CD4-positive, alpha-beta T cell (primary cell): Measurements from ENCODE around the gene DUOX2. TPM values are rescaled to one million over a fixed set of nuclear protein-coding genes. Genes with fewer than 3 reads are reported as not detected.

Source experiments
- ATAC-seq: fragments of 200-7000 bp; cut with Tn5 transposase; one replicate; pipeline ENCODE4 v1.10.0; 2022; ENCODE audit warnings: mild to moderate bottlenecking; ENCODE audit not compliant: poor library complexity
- CTCF ChIA-PET: fragments of 350-600 bp; sonication (Branson Sonifier 250); formaldehyde crosslinking; loops from one replicate; lab custom pipeline; 2021; ENCODE audit warnings: antibody characterized with exemption, inconsistent platforms; lab: Charles Lee
- POLR2A ChIA-PET: fragments of 350-600 bp; sonication (Branson Sonifier 250); formaldehyde crosslinking; loops from one replicate; lab custom pipeline; 2021; ENCODE audit warnings: antibody characterized with exemption, inconsistent platforms; lab: Charles Lee
- DNase-seq, 14 experiments: peaks; one replicate each; pipeline ENCODE4 v3.0.0-alpha.2; 2013 to 2020; ENCODE audit warnings: mixed read lengths in 2 of 14
- H3K27ac ChIP-seq, 2 donors: one replicate each; pipeline versions ENCODE4 v1.5.1 to v1.7.0; 2013; ENCODE audit warnings: low read length in 2 of 2, low read depth in 1 of 2, mild to moderate bottlenecking in 1 of 2
- H3K27me3 ChIP-seq, 2 experiments: 1 replicate in 1 of 2; 2 replicates in 1 of 2; pipeline versions ENCODE4 v1.6.1 to v1.7.0; 2013; ENCODE audit warnings: low read length in 2 of 2, control low read depth in 1 of 2, mild to moderate bottlenecking in 1 of 2, moderate library complexity in 1 of 2; ENCODE audit not compliant: insufficient read depth in 2 of 2, control insufficient read depth in 1 of 2
- H3K36me3 ChIP-seq: one replicate; pipeline ENCODE4 v1.6.1; 2013; ENCODE audit warnings: low read length, control low read depth; ENCODE audit not compliant: insufficient read depth
- H3K4me1 ChIP-seq: one replicate; pipeline ENCODE4 v1.6.1; 2013; ENCODE audit warnings: low read length, control low read depth; ENCODE audit not compliant: insufficient read depth
- H3K4me3 ChIP-seq: one replicate; pipeline ENCODE4 v1.5.1; 2013; ENCODE audit warnings: mild to moderate bottlenecking, low read length, moderate library complexity
- H3K9me3 ChIP-seq, 2 experiments: 1 replicate in 1 of 2; 2 replicates in 1 of 2; pipeline versions ENCODE4 v1.6.1 to v1.7.0; 2013; ENCODE audit warnings: low read length in 2 of 2, mild to moderate bottlenecking in 2 of 2, control low read depth in 1 of 2, moderate library complexity in 1 of 2; ENCODE audit not compliant: control insufficient read depth in 1 of 2, insufficient read depth in 1 of 2
- H3K27ac Mint-ChIP-seq: one replicate; pipeline ENCODE4 v1.8.0; 2020; ENCODE audit warnings: mixed read lengths
- H3K27me3 Mint-ChIP-seq: one replicate; pipeline ENCODE4 v1.8.0; 2021; ENCODE audit warnings: mixed read lengths
- H3K36me3 Mint-ChIP-seq: one replicate; pipeline ENCODE4 v1.8.0; 2021; ENCODE audit warnings: low read depth, mixed read lengths
- H3K4me1 Mint-ChIP-seq: one replicate; pipeline ENCODE4 v1.8.0; 2021; ENCODE audit warnings: low read depth, mixed read lengths
- H3K4me3 Mint-ChIP-seq: one replicate; pipeline ENCODE4 v1.8.0; 2020; ENCODE audit warnings: mild to moderate bottlenecking, mixed read lengths
- H3K9me3 Mint-ChIP-seq: one replicate; pipeline ENCODE4 v1.8.0; 2020; ENCODE audit warnings: mixed read lengths
- CTCF ChIP-seq: fragments of 200-600 bp; IDR thresholded peaks from one replicate; pipeline ENCODE4 v1.8.0; 2022; ENCODE audit warnings: antibody characterized with exemption, mild to moderate bottlenecking
- intact Hi-C, 2 experiments: fragments of 100-400 bp; cut with DNase I in 1 of 2; cut with micrococcal nuclease in 1 of 2; formaldehyde crosslinking; loops; one replicate each; pipeline versions ENCODE4 v1.15.1 to v1.9.0; 2023 to 2025; cut with DNase I, micrococcal nuclease
- polyA plus RNA-seq, 2 donors: library from polyadenylated mRNA; unstranded; fragments of 120-200 nt; gene quantifications; one replicate each; pipeline ENCODE4 v1.2.1, GENCODE V29; 2013
- total RNA-seq, 174 experiments: library from RNA in 2 of 174; stranded (reverse) in 2 of 174; gene quantifications; one replicate each; pipeline ENCODE4 v1.2.3 and lab custom pipeline; 2021 to 2026

The DUOX2 gene
- under 1 TPM; 0.05 to 0.08 TPM for total RNA-seq
- 0.01 TPM for polyA plus RNA-seq (2013, experiment 1 of 2)
- 0.03 TPM for polyA plus RNA-seq (2013, experiment 2 of 2)
- total RNA-seq (lab: John Stamatoyannopoulos, UW): 0 to 0.96 (median 0.11) reads per million in 172 experiments

GRCh38 chr15:45114076-45114750, at the start of gene DUOX2, which contains the start of gene DUOXA2:
Gene DUOX2 (minus strand): TSS chr15:45114172. CDS start chr15:45113411, 761 bp downstream.
Gene DUOXA2 (plus strand): TSS chr15:45114326. CDS start chr15:45114606, 280 bp downstream.
- no peaks in the 10 kb centered on the region for H3K36me3 Mint-ChIP-seq

GRCh38 chr15:45163508-45163856, 49.5 kb upstream of the DUOX2 start:
- Histone ChIP-seq H3K27ac (no peak overlapping the region), H3K27me3 (no peaks in the 10 kb centered on the region), H3K4me1 (peaks cover 29% of the 10 kb centered on the region), H3K9me3 (no peaks in the 10 kb centered on the region), H3K4me3 (no peak overlapping the region), H3K36me3 (no peaks in the 10 kb centered on the region)
- POLR2A ChIA-PET: interaction anchor here (1.5 to 4.9 kb wide), 5 partner anchors 29 to 239 kb away, joined by 4 to 36 read pairs (median 5); a partner anchor contains a TSS
- Mint-ChIP-seq H3K9me3 (no peaks in the 10 kb centered on the region), H3K36me3 (no peaks in the 10 kb centered on the region), H3K4me1 (peaks cover 15% of the 10 kb centered on the region), H3K27me3 (no peaks in the 10 kb centered on the region), H3K27ac (no peak overlapping the region), H3K4me3 (peak overlapping the region; percentile 30)
- TF ChIP-seq CTCF: no peak
- CTCF ChIA-PET: interaction anchor here (0.6 to 3.0 kb wide), 11 partner anchors 20 to 1167 kb away, joined by 3 to 15 read pairs (median 3); a partner anchor contains a TSS
- intact Hi-C loops: loop anchor here (1.0 to 10.0 kb wide), 4 partner anchors 235 to 451 kb away; partner anchors contain the start of gene BLOC1S6 (in 1 of the 2)
- DNase-seq (no peak), ATAC-seq (no peak)

More at GRCh38 chr15:45114076-45114750, at the start of gene DUOX2, which contains the start of gene DUOXA2:
- no peaks in the 10 kb centered on the region for H3K36me3 ChIP-seq
- intact Hi-C loops: no loop called here
- H3K27me3 ChIP-seq: peaks cover 78 to 79% of the 10 kb centered on the region in 2 experiments
- Mint-ChIP-seq H3K9me3 (no peaks in the 10 kb centered on the region), H3K27ac (no peak within 1 kb of the TSS), H3K4me3 (peak within 1 kb of the TSS; percentile 50), H3K4me1 (peaks cover 62% of the 10 kb centered on the region), H3K27me3 (peaks cover 86% of the 10 kb centered on the region)
- no peak for ATAC-seq
- peaks cover 55% of the 10 kb centered on the region for H3K4me1 ChIP-seq
- DNase-seq: no peak
- TF ChIP-seq CTCF: no peak
- CTCF ChIA-PET: no interaction called here
- no peak within 1 kb of the TSS for H3K27ac ChIP-seq
- H3K4me3 ChIP-seq: no peak within 1 kb of the TSS
- POLR2A ChIA-PET: interaction anchor here (0.5 kb wide), 1 partner anchor 894 kb away, joined by 4 read pairs; no protein-coding TSS in a partner anchor
- peaks cover 0 to 32% of the 10 kb centered on the region in 2 experiments for H3K9me3 ChIP-seq

- POLR2A ChIA-PET: interaction anchor here (0.6 to 4.9 kb wide), 7 partner anchors 29 to 425 kb away, joined by 3 to 36 read pairs (median 4); partner anchors contain the start of gene BLOC1S6
- peak; percentile 34 to 80 (median 54) for DNase-seq
- Mint-ChIP-seq H3K36me3 (no peaks in the 10 kb centered on the region), H3K4me3 (no peak overlapping the region), H3K27ac (no peak overlapping the region), H3K27me3 (no peaks in the 10 kb centered on the region), H3K9me3 (no peaks in the 10 kb centered on the region), H3K4me1 (peaks cover 15% of the 10 kb centered on the region)
- no peaks in the 10 kb centered on the region for H3K27me3 ChIP-seq
- peaks cover 29% of the 10 kb centered on the region for H3K4me1 ChIP-seq
- CTCF ChIA-PET: interaction anchor here (0.7 to 3.0 kb wide), 12 partner anchors 16 to 296 kb away, joined by 3 to 15 read pairs (median 4); a partner anchor contains a TSS
- no peaks in the 10 kb centered on the region for H3K36me3 ChIP-seq
- no peaks in the 10 kb centered on the region for H3K9me3 ChIP-seq
- peak; percentile 69 for TF ChIP-seq CTCF
- ATAC-seq: no peak
- no peak overlapping the region for H3K4me3 ChIP-seq
- no peak overlapping the region for H3K27ac ChIP-seq
- intact Hi-C loops: loop anchor here (1.0 to 10.0 kb wide), 4 partner anchors 236 to 452 kb away; partner anchors contain the start of gene BLOC1S6 (in 1 of the 2)
Measured at GRCh38 chr15:45162771-45163507, 49.0 kb upstream of the DUOX2 start.
